CD4-positive, alpha-beta T cell treated with Interleukin-6 at 100 ng/mL for 8 hours (primary cell): ENCODE results near the gene NEURL1.

Experiments
- DNase-seq: peaks from one replicate; pipeline ENCODE4 v3.0.0-alpha.2; 2020; ENCODE audit warnings: mixed read lengths, low spot score

The NEURL1 gene

DNA sequence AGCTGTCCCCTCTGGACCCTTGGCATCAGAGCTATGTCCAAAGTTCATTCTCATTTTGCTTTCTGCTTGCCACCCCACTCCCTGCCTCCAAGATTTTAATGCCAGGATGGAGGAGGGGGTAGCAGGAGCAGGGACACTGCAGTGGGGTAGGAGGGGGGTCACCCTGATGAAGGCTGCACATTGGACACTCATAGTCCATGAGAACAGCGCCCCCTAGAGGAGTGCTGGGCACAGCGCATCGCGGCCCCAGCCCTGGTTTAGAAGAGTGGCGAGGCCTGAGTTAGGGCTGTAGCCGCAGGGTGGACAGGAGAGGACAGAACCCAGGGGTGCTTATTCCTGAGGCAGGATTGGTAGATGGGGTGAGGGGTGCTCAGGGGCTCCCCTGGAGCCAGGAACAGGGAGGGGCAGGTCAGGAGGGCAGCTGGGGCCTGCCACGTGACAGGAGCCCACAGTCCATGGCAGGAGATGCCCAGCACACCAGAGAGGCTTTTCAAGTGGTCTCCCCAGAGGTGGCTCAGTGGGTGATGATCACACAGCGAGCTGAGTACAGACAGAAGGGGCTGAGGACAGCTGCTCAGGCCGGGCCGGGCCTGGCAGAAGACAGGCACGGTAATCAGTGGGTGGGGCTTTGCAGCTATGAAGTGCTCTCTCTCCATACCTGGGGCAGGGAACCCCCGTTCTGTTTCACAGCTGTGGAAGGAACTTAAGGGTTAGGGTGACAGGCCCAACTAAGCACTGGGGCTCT is 71.4 kb downstream of the NEURL1 start:
- no peak for DNase-seq

DNA sequence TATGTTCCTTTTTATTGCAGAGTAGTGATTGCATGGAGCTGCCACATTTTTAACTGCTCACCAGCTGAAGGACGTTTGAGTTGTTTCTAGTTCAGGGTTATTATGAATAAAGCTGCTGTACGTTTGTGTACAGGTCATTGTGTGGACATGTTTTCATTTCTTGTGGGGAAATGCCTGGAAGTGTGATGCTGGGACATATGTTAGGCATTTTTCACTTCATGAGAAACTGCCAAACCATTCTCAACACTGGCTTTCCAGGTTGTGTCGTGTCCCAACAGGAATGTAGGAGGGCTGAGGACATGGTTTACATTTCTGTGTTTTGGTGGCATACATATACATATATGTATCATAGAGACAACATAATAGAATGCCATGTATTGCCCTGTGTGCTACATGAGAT is 73.0 kb downstream of the NEURL1 start:
- no peak for DNase-seq

DNA sequence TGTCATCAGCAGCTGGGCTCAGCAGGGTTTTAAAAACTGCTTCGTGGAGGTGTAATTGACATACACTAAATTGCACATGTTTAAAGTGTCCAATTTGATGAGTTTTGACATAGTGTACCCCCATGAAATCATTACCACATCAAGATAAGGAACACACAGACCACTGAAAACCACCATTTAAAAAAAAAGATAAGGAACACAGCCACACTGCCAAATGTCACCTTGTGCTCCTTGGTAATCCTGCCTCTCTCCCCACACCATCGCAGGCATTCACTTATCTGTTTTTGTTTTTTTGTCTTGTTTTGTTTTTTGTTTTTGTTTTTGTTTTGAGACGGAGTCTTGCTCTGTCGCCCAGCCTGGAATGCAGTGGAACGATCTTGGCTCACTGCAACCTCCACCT is 75.0 kb downstream of the NEURL1 start:
- DNase-seq = no peak

DNA sequence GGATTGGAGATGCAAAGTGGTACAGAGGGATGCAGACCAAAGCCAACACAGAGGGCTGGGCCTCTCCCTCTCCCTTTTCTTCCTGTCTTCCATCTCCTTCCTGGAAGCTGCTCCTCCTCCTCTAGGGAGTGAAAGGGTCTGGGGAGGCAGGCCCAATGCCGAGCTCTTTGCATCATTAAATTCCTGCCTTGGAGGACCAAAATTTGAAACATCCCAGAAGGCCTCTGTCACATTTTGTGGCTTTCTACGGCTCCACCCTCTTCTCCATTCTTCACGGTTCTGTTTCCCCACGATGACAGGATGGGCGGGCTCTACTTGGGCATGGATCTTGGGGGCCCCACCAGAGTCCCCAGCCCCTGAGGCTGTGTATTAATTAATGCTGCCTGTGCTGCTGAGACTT is 76.4 kb downstream of the NEURL1 start:
- no peak for DNase-seq

DNA sequence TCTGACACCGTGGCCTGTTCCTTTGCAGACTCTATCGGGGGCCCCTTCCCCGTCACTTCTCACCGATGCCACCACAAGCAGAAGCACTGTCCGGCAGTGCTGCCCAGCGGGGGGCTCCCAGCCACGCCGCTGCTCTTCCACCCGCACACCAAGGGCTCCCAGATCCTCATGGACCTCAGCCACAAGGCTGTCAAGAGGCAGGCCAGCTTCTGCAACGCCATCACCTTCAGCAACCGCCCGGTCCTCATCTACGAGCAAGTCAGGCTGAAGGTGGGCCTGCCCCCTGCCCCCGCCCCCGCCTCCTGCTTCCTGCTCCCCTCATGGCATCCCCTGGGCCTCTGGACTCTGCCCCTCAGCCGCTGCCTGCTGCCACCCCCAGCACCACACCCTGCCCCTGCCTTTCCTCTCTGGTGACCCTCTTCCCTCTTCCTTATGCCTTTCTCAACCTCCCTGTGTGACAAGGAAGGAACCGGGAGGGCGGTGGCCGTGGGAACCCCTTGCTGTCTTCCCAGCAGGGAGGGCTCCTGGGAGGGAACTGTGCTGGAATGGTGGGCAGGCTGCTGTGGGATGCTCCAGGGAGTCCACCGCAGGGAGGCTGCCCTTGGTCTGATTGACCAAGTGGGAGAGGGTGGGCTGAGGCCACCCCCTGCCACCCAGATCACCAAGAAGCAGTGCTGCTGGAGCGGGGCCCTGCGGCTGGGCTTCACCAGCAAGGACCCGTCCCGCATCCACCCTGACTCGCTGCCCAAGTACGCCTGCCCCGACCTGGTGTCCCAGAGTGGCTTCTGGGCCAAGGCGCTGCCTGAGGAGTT is 77.5 kb downstream of the NEURL1 start:
- no peak for DNase-seq

DNA sequence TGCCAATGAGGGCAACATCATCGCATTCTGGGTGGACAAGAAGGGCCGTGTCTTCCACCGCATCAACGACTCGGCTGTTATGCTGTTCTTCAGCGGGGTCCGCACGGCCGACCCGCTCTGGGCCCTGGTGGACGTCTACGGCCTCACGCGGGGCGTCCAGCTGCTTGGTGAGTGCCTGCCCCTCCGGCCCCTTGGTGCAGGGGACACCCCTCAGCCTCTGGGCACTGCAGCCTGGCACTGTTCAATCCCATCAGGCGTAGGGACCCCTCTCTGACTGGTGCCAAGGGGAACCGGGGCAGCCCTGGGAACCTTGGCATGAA is 78.1 kb downstream of the NEURL1 start:
- DNase-seq = no peak

DNA sequence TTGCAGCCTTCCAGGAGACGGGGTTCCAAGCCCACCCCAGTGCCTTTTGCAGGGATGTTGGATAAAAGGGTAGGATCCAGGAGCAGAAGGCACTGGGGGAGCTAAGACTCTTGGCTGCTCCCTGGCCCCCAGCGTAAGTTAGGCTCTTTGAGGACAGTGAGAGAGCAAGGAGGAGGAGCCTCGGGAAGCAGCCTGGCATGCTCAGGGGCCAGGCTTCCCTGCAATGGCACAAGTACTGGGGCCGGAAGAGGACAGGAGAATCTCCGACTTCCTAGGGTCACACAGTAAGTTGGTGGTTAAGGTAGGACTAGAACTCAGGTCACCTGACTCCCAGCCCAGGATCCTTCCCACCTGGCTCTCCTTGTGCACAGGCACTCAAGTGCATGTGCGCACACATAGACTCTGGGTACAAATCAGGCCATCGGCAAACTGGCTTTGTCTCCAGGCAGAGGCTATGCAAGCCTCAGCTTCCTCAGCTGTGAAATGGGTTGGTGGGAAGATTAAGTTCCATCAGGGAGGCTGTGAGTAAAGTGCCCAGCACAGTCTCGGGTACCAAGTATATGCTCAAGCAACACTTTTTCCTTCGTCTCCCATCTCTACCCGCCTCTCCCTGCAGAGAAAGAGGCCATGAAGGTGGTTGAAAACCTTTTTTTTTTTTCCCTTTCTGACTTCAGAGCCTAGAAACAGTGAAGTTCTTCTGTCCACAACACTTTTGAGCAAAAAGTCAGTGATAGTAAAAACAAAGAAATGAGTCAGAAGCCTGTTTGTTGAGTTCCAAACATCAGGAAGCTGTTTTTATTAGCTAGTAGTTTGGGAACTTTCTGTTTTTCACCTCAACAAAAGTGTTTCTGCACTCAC is 79.1 kb downstream of the NEURL1 start:
- no peak for DNase-seq

DNA sequence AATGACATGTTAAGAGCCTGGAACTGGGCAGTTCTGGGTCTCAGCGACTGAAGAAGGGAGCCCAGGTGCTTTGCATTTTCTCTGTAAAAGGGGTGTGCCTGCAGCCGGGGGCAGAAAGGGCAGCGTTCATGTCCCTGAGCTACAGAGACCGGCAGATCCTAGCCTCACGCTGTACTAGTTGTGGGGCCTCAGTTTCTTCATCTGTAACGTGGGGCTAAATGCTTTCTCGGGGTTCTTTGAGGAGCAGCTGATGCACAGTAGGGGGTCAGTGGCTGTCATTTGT is 79.6 kb downstream of the NEURL1 start:
- DNase-seq = no peak

DNA sequence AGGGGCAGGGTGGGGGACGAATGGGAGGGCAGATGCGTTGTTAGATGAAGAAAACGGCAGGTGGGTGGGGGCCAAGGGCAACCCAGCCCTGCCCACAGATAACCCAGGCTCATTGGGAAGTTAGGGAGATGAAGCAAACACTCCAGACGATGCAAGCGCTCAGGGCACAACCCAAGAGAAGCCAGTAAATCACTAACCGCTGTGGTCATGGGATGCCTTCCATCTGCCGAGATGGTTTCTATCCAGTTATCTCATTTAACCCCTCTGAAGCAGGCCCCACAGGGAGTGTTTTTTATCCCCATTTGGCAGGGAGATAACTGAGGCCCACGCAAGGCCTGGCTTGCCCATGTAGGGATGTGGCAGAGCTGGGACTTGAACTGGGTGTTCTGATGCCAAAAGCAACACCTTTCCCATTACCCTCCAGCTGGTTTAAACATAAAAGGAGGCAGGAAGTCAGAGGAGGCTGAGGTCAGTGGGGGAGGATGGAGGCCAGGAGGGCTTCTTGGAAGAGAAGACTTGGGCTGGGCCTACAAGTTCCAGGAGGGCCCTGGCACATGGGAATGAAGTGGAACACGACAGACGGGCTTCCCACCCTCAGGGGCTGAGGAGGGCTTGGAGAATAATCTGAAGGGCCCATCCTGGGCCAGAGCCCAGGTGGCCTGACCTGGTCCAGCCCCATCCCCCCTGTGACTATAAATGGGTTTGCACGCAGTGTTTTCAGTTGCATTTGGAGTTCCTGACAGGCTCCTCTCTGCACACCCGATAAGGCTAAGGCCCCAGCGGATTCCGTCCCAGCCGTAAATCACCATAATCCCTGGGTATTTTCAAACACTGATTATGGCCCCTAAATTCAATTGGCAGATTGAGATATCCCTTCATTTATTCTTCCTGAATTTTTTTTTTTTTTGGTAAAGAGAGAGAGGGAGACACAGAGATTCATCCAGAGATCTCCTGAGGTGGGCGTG is 80.9 kb downstream of the NEURL1 start:
- no peak for DNase-seq

DNA sequence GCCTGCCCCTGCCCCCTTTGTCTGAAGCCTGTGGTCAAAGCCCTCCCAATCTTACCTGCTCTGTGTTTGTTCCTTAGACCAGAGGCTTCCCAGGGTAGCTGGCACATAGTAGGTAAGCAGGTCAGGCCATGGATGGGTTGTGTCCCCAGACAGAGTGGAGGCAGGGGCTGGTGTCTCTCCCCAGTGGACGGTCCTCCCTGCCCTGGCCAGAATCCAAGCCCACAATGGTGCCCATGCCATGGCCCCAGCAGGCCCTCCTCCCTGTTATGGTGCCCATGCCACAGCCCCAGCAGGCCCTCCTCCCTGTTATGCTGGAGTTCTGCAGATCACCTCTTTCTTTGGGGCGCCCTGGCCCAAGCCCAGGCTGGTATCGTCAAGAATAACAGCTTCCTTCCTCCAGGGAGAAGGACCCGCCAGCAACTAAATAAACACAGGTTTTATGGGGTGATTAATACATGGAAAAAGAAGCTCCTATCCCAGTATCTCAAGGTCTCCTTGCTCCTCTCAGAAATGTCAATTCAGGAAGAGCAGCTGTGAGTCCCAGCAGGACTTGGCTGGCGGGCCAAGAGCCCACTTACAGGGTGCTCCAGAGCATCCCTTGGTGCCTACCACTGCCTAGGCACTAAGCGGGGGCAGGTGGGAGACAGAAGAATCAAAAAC is 82.0 kb downstream of the NEURL1 start:
- DNase-seq = no peak

DNA sequence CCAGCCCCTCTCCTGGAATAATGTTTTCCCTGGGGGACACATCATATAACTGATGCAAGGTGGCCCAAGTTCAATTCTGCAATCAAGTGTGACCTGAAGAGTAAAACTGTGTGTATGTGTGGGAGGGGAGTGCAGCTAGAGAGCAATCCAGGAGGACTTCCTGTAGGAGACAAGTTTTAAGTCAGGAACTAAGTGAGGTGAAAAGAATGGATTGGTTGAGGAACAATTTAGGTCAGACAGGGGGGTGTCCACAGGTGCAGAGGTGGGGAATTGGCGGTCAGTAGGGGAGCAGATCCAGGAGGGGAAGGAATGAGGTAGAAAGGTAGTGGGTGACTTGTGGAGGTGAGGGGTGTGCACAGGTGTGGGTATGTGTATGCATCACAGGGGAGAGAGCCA is 82.6 kb downstream of the NEURL1 start:
- DNase-seq = no peak

DNA sequence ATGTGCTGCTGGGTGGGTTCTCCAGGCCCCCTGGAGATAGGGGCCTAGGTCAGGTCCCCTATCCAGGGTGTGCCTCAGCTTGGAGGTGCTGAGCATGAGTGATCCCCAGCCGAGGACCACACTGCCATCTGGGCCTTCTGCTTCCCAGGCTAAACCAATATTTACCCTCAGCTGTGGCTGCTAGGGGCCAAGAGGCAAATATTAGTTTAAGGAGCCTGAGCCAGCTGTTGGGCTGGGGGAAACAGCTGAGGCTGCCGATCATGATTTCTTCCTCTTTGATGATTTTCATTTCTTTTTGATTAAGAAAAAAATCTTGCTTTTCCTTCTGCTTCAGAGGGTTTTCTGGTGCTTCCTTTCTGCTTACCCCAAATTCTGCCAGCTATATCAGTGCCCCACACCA is 83.4 kb downstream of the NEURL1 start:
- DNase-seq = no peak

DNA sequence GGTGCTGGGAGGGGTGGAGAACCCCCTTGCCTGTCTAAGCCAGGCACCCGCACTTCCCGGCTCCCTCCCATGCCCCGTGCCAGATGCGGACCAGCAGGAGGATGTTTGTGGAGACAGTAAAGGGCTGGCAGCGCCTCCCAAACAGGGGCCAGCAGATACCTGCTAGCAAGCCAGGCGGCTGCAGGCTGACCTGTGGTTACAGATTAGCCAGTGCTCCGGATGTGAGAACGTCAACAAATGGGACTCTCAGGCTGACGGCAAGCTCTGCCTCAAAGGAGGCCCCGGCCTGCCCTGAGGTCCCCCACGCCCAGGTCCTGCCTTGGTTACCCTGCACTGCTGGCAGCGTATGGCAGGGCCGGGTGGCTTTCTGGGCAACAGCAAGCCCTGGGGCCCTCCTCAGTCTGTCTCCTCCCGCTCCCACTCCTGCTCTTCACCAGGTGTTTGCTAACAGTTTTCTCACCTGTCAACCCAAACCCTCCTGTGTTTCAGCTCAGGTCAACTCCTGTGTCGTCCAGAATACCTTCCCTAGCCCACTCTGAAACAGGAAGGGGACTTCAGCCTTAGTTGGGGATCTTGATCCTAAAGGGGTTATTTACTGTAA is 85.4 kb downstream of the NEURL1 start:
- no peak for DNase-seq

DNA sequence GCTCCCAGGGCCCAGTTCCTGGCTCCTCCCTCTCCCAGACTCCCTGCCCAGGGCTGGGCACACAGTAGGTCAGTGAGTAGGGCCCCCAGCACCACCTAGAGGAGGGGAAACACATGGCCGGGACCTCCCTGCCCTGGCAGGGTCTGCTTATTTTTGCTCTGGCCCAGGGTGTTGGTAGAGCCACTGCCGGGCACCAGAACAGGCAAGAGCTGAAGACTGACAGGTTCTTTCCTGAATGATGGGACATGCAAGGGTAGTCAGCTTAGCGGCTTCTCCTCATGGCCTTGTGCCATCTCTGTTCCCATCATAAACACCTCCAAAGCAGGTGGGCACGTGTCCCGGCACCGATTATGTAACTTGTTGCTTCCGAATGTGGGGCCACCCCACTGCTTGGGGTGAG is 86.5 kb downstream of the NEURL1 start:
- no peak for DNase-seq

DNA sequence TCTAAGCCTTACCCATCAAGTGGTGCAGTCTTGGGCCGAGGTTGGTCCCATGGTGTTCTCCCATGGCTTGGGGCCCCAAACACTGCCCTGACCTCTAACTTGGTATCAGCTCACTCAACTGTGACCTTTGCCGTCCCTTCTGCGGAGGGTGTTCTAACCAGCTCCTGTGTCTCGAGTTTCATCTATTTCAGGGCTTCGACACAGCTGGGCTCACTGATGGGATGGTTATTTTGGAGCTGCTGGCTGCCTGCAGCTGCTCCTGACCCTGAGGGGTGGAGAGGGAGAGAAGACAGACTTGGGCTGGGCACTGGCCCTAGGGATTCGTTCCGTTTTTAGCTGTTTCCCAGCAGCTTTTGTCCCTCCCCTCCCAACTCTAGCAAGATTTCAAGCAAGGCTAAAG is 86.9 kb downstream of the NEURL1 start:
- DNase-seq = no peak

DNA sequence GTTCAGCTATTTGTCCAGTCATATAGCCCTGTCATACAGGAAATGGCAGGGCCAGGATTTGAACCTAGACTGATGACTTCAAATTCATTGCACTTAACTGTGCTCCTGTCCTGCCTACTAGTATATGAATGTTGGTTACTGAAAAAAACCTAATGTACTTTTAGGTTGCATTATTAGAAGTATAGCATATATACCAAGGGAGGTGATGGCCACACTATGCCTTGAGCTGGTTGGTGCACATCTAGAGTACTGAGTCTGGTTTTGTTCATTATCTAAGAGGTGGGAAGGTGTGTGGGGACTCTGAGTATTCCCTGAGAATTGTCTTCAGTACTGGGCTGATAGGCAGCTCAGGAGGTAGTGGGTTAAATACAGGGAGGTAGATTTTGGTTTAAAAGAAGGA is 88.0 kb downstream of the NEURL1 start:
- DNase-seq = no peak

DNA sequence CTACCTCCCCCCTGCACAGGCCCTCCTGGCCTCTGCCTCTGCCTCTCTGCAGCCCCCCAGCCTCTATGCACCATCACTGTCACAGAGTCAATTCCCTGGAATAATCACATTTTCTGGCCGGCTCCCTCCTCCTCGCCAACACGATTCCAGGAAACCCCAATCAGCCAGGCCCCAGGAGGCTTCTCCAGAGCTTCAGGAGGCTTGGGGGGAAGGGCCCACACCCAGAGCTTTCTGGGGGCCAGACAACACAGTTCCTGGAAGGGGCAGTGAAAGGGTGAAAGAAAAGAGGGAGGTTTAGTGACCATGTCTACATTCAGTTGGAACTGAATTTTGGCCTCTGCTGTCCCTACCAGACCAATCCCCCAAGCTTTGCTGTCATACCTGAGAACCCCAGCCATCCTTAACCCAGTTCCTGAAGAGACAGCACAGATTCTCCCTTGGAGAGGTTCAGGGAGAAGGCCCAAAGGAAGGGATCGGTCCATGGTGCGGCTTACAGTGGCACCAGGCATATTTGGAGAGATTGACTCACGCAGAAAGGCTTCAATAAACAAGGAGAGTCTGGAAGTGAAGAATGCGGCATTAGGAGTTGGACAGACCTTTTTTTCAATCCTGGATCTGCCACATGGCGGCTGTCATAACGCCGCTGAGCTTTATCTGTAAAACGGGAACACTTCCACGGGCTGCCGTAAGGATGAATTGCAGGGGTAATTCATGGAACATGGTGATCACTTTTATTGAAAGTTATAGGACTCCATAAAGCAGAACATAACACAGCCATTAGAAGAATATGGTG is 89.0 kb downstream of the NEURL1 start:
- no peak for DNase-seq

DNA sequence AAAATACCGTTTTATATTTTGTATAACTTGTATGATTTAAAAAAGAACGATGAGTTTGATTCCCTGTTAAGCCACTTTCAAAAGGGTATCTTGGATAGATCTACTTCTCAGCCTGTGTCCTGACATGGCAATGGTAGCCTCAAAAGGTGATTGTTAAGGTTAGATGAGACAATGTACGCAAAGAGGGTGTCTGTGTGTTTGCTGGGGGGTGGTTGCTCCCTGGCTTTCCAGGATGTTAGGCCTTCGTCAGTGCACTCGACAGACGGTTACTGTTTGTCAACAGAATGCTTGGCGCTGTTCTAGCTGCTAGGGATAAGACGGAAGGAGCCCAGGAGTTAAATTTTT is 90.3 kb downstream of the NEURL1 start:
- DNase-seq = peak; percentile 18

DNA sequence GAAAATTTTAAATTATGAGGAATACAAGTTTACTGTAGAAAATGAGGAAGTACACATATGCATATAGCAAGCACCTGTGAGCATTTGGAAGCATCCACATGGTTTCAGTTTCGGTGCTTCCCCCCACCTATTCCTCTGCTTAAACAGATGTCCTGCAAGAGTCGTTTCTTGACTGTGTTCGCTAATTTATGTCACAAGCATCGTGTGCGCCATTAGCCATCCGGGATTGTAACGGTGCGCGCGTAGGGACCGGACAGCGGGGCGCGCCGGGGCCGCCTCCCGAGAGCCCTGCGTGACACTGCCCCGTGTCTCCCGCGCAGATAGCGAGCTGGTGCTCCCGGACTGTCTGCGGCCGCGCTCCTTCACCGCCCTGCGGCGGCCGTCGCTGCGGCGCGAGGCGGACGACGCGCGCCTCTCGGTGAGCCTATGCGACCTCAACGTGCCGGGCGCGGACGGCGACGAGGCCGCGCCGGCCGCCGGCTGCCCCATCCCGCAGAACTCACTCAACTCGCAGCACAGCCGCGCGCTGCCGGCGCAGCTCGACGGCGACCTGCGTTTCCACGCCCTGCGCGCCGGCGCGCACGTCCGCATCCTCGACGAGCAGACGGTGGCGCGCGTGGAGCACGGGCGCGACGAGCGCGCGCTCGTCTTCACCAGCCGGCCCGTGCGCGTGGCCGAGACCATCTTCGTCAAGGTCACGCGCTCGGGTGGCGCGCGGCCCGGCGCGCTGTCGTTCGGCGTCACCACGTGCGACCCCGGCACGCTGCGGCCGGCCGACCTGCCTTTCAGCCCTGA is 90.9 kb downstream of the NEURL1 start:
- DNase-seq = peak; percentile 67
